IMR-90 (cell line): ENCODE data around the gene CELA3B. TPM values are rescaled to one million over a fixed set of nuclear protein-coding genes. Genes with fewer than 3 reads are reported as not detected.

Experiments used
- ATAC-seq: fragments of 200-7000 bp; cut with Tn5 transposase; 2 replicates; pipeline ENCODE4 v1.9.1; 2020; ENCODE audit warnings: low read depth, mild to moderate bottlenecking, moderate library complexity
- BruUV-seq: library from RNA; stranded (reverse); fragments of 400-500 nt; replicated peaks from 2 replicates; lab custom pipeline; 2021; lab: Mats Ljungman, UMichigan
- CTCF ChIA-PET: fragments of 300-600 bp; formaldehyde crosslinking; extraction: SDS; loops from one replicate; lab custom pipeline; 2021; ENCODE audit warnings: antibody characterized with exemption; lab: Yijun Ruan, JAX
- POLR2A ChIA-PET: fragments of 300-600 bp; sonication (Branson Sonifier 250); formaldehyde crosslinking; loops from one replicate; lab custom pipeline; 2022; ENCODE audit warnings: antibody characterized with exemption; ENCODE audit not compliant: unreplicated experiment; lab: Charles Lee
- DNase-seq: peaks from one replicate; pipeline ENCODE4 v3.0.0; 2013
- H2AFZ ChIP-seq: replicated peaks from 2 replicates; pipeline ENCODE3; 2013; ENCODE audit warnings: low read length, mild to moderate bottlenecking; ENCODE audit not compliant: poor library complexity
- H2AK5ac ChIP-seq: 2 replicates; pipeline ENCODE4 v1.6.1; 2013; ENCODE audit warnings: low read depth, low read length, inconsistent platforms
- H2AK9ac ChIP-seq: replicated peaks from 2 replicates; pipeline ENCODE3; 2013; ENCODE audit warnings: mild to moderate bottlenecking, low read depth, low read length, moderate library complexity; ENCODE audit not compliant: poor library complexity
- H2BK120ac ChIP-seq: 2 replicates; pipeline ENCODE4 v1.6.1; 2013; ENCODE audit warnings: low read depth, low read length, inconsistent platforms
- H2BK15ac ChIP-seq: 3 replicates; pipeline ENCODE4 v1.6.1; 2013; ENCODE audit warnings: low read depth, low read length, inconsistent platforms
- H2BK20ac ChIP-seq: 2 replicates; pipeline ENCODE4 v1.6.1; 2013; ENCODE audit warnings: low read depth, mild to moderate bottlenecking, inconsistent platforms, low read length, moderate library complexity
- H2BK5ac ChIP-seq: 2 replicates; pipeline ENCODE4 v1.6.1; 2013; ENCODE audit warnings: mild to moderate bottlenecking, low read depth, low read length, inconsistent platforms; ENCODE audit not compliant: poor library complexity, severe bottlenecking
- H3K14ac ChIP-seq: replicated peaks from 2 replicates; pipeline ENCODE4 v1.6.1; 2013; ENCODE audit warnings: low read depth, low read length, inconsistent platforms
- H3K18ac ChIP-seq: 2 replicates; pipeline ENCODE4 v1.6.1; 2013; ENCODE audit warnings: low read depth, low read length, control low read depth
- H3K23ac ChIP-seq: 2 replicates; pipeline ENCODE4 v1.6.1; 2013; ENCODE audit warnings: low read depth, low read length, inconsistent platforms
- H3K27ac ChIP-seq: 2 replicates; pipeline ENCODE4 v1.5.1; 2013; ENCODE audit warnings: mild to moderate bottlenecking, control low read depth, low read length; ENCODE audit not compliant: insufficient read depth
- H3K27me3 ChIP-seq: 2 replicates; pipeline ENCODE4 v1.6.1; 2013; ENCODE audit warnings: low read length; ENCODE audit not compliant: control insufficient read depth, insufficient read depth
- H3K36me3 ChIP-seq: 2 replicates; pipeline ENCODE4 v1.6.1; 2013; ENCODE audit warnings: low read length, mixed read lengths; ENCODE audit not compliant: control insufficient read depth, insufficient read depth
- H3K4ac ChIP-seq: 2 replicates; pipeline ENCODE4 v1.6.1; 2013; ENCODE audit warnings: low read depth, low read length, inconsistent platforms
- H3K4me1 ChIP-seq: 2 replicates; pipeline ENCODE4 v1.6.1; 2013; ENCODE audit warnings: low read length, mixed read lengths; ENCODE audit not compliant: control insufficient read depth, insufficient read depth
- H3K4me2 ChIP-seq: 2 replicates; pipeline ENCODE4 v1.6.1; 2013; ENCODE audit warnings: low read depth, mild to moderate bottlenecking, control low read depth, low read length, moderate library complexity
- H3K4me3 ChIP-seq: 2 replicates; pipeline ENCODE4 v1.5.1; 2013; ENCODE audit warnings: low read depth, mild to moderate bottlenecking, control low read depth, low read length, moderate library complexity; ENCODE audit not compliant: insufficient read depth
- H3K56ac ChIP-seq: 2 replicates; pipeline ENCODE4 v1.6.1; 2013; ENCODE audit warnings: low read length, inconsistent platforms; ENCODE audit not compliant: insufficient read depth; ENCODE audit errors: extremely low read depth
- H3K79me1 ChIP-seq, 2 experiments: 2 replicates each; pipeline ENCODE4 v1.6.1; 2013; ENCODE audit warnings: low read length in 2 of 2, inconsistent platforms in 1 of 2, low read depth in 1 of 2
- H3K9ac ChIP-seq: 2 replicates; pipeline ENCODE4 v1.6.1; 2013; ENCODE audit warnings: low read depth, low read length, control low read depth
- H3K9me1 ChIP-seq: 2 replicates; pipeline ENCODE4 v1.6.1; 2013; ENCODE audit warnings: low read length, inconsistent platforms; ENCODE audit not compliant: insufficient read depth
- H3K9me3 ChIP-seq: 2 replicates; pipeline ENCODE4 v1.6.1; 2013; ENCODE audit warnings: low read length; ENCODE audit not compliant: control insufficient read depth, insufficient read depth
- H4K20me1 ChIP-seq: 2 replicates; pipeline ENCODE4 v1.6.1; 2013; ENCODE audit warnings: low read length, inconsistent platforms; ENCODE audit not compliant: insufficient read depth
- H4K5ac ChIP-seq: 2 replicates; pipeline ENCODE4 v1.6.1; 2013; ENCODE audit warnings: mild to moderate bottlenecking, low read depth, low read length, control low read depth
- H4K8ac ChIP-seq, 2 experiments: 2 replicates each; pipeline ENCODE4 v1.6.1; 2013; ENCODE audit warnings: low read depth in 2 of 2, low read length in 2 of 2, control low read depth in 1 of 2, inconsistent platforms in 1 of 2
- H4K91ac ChIP-seq: 2 replicates; pipeline ENCODE4 v1.6.1; 2013; ENCODE audit warnings: low read depth, low read length, inconsistent platforms; ENCODE audit not compliant: insufficient read depth
- CEBPB ChIP-seq: IDR thresholded peaks from 2 replicates; pipeline ENCODE4 v1.6.1; 2012; ENCODE audit warnings: low read depth, low read length, improper control_type of control experiment
- ELK1 ChIP-seq: fragments of 150-350 bp; IDR thresholded peaks from 2 replicates; pipeline ENCODE4 v1.6.1; 2016; ENCODE audit warnings: low read depth, mild to moderate bottlenecking, low read length, moderate library complexity, borderline replicate concordance
- FOS ChIP-seq: fragments of 150-350 bp; IDR thresholded peaks from 2 replicates; pipeline ENCODE4 v1.6.1; 2016; ENCODE audit warnings: low read depth, low read length
- MAFK ChIP-seq: IDR thresholded peaks from 2 replicates; pipeline ENCODE4 v1.6.1; 2012; ENCODE audit warnings: low read depth, low read length, improper control_type of control experiment
- MAZ ChIP-seq: IDR thresholded peaks from 2 replicates; pipeline ENCODE4 v1.6.1; 2012; ENCODE audit warnings: low read depth, mild to moderate bottlenecking, low read length, improper control_type of control experiment, moderate library complexity, borderline replicate concordance
- POLR2A ChIP-seq: IDR thresholded peaks from 2 replicates; pipeline ENCODE4 v1.6.1; 2012; ENCODE audit warnings: mild to moderate bottlenecking, low read depth, low read length
- RAD21 ChIP-seq: IDR thresholded peaks from 2 replicates; pipeline ENCODE4 v1.6.1; 2012; ENCODE audit warnings: low read length, improper control_type of control experiment
- RCOR1 ChIP-seq: IDR thresholded peaks from 2 replicates; pipeline ENCODE4 v1.6.1; 2012; ENCODE audit warnings: mild to moderate bottlenecking, low read length, improper control_type of control experiment; ENCODE audit not compliant: insufficient replicate concordance
- RFX5 ChIP-seq: IDR thresholded peaks from 2 replicates; pipeline ENCODE4 v1.8.0; 2012; ENCODE audit warnings: low read depth, mild to moderate bottlenecking, low read length, moderate library complexity
- SMC3 ChIP-seq: fragments of 150-350 bp; IDR thresholded peaks from 2 replicates; pipeline ENCODE4 v1.6.1; 2016; ENCODE audit warnings: low read depth, mild to moderate bottlenecking, antibody characterized with exemption, low read length, moderate library complexity
- WGBS, 2 experiments: methylation state at CpG; one replicate each; pipeline versions ENCODE4 v1.1.5 to v1.1.7; 2013; ENCODE audit warnings: missing lambda C conversion rate in 2 of 2; ENCODE audit not compliant: insufficient read length in 1 of 2; ENCODE audit errors: extremely low coverage in 2 of 2; 5-methylcytosine and 5-hydroxymethylcytosine counted together
- dilution Hi-C: fragments of 300-500 bp; cut with HindIII; formaldehyde crosslinking; loops from one replicate; pipeline ENCODE4 v1.14.3; 2018; ENCODE audit warnings: low sequenced_read_pairs; ENCODE audit not compliant: unreplicated experiment
- in situ Hi-C: fragments of 300-500 bp; cut with MboI; formaldehyde crosslinking; loops from 3 replicates; pipeline ENCODE4 v1.14.3; 2019; ENCODE audit warnings: low sequenced_read_pairs, inconsistent platforms, mixed read lengths
- intact Hi-C: fragments of 100-400 bp; cut with micrococcal nuclease; formaldehyde crosslinking; loops from 2 replicates; pipeline ENCODE4 v1.10.0; 2022
- polyA plus RNA-seq, 3 experiments: library from polyadenylated mRNA; depleted of rRNA; stranded (reverse); fragments of >200 nt; gene quantifications; 2 replicates each; pipeline ENCODE4 v1.2.3, GENCODE V29; 2012; ENCODE audit warnings: low replicate concordance in 1 of 3
- total RNA-seq: library from RNA; depleted of rRNA; stranded (reverse); fragments of >200 nt; gene quantifications from 2 replicates; pipeline ENCODE4 v1.2.3, GENCODE V29; 2012
- TF ChIP-seq, protein P1 (sequence below): fragments of 150-350 bp; IDR thresholded peaks from 2 replicates; pipeline ENCODE4 v1.6.1; 2017; ENCODE audit warnings: mild to moderate bottlenecking, antibody characterized with exemption, low read length, low read depth
- TF ChIP-seq, protein P2 (sequence below): conservative IDR thresholded peaks from 2 replicates; pipeline ENCODE4 v1.5.1; 2012; ENCODE audit warnings: mild to moderate bottlenecking, low read depth, low read length, improper control_type of control experiment

Gene CELA3B
- total and polyA plus RNA-seq, 2 of the 4 experiments (the other 2 are of a cell fraction): not detected

- Histone ChIP-seq H3K9me1 (peaks cover 6% of the 10 kb centered on the region), H4K91ac (no peak overlapping the region; the same call in 1 of the 2 replicates), H2BK5ac (no peak overlapping the region), H2AK9ac (peak overlapping the region; percentile 60), H3K27ac (no peak overlapping the region), H2BK20ac (no peak overlapping the region), H3K4me1 (no peaks in the 10 kb centered on the region), H4K20me1 (no peaks in the 10 kb centered on the region), H2AFZ (peak overlapping the region; percentile 61), H3K4me3 (no peak overlapping the region), H3K23ac (0 out of 2 replicates have a peak overlapping the region, but pooled peaks have one; percentile 8), H3K18ac (no peak overlapping the region), H3K14ac (0 out of 2 replicates have a peak overlapping the region, but pooled peaks have one; percentile 39), H3K56ac (no peak overlapping the region), H3K4me2 (no peak overlapping the region), H3K36me3 (no peaks in the 10 kb centered on the region), H3K79me1 (peaks cover 0 to 9% of the 10 kb centered on the region in 2 experiments; a peak in 2 of 4 replicates), H4K5ac (no peak overlapping the region), H2BK120ac (no peak overlapping the region), H4K8ac (peak overlapping the region in 1 of 2 experiments; percentile 7; a peak in 2 of 4 replicates), H3K27me3 (0 out of 2 replicates have a peak, but pooled peaks cover 1% of the 10 kb centered on the region), H3K9ac (no peak overlapping the region), H2BK15ac (no peak overlapping the region), H3K4ac (no peak overlapping the region), H3K9me3 (no peaks in the 10 kb centered on the region), H2AK5ac (no peak overlapping the region)
- 72% methylated on average over 4 of the region's 10 CpGs; no CpG with 5 or more reads in 1 of the 2 experiments for WGBS, 2 experiments
- in situ Hi-C loops: no loop called here
- DNase-seq (peak; percentile 88), ATAC-seq (peak; percentile 63)
- CTCF ChIA-PET: interaction anchor here (0.7 kb wide), 1 partner anchor 953 kb away, joined by 3 read pairs; no protein-coding TSS in a partner anchor
- no TSS peak for BruUV-seq
- dilution Hi-C loops: no loop called here
- POLR2A ChIA-PET: no interaction called here
- intact Hi-C loops: loop anchor here (10.0 kb wide), 1 partner anchor 256 kb away; no protein-coding TSS in a partner anchor
- peak; percentile 25; the same call in 1 of the 2 replicates for TF ChIP-seq FOS
- TF ChIP-seq, protein P1, sequence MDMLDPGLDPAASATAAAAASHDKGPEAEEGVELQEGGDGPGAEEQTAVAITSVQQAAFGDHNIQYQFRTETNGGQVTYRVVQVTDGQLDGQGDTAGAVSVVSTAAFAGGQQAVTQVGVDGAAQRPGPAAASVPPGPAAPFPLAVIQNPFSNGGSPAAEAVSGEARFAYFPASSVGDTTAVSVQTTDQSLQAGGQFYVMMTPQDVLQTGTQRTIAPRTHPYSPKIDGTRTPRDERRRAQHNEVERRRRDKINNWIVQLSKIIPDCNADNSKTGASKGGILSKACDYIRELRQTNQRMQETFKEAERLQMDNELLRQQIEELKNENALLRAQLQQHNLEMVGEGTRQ: no peak
- TF ChIP-seq ELK1: no peak
- no peak for TF ChIP-seq RCOR1
- TF ChIP-seq POLR2A: no peak
- no peak for TF ChIP-seq MAZ
- TF ChIP-seq, protein P2, sequence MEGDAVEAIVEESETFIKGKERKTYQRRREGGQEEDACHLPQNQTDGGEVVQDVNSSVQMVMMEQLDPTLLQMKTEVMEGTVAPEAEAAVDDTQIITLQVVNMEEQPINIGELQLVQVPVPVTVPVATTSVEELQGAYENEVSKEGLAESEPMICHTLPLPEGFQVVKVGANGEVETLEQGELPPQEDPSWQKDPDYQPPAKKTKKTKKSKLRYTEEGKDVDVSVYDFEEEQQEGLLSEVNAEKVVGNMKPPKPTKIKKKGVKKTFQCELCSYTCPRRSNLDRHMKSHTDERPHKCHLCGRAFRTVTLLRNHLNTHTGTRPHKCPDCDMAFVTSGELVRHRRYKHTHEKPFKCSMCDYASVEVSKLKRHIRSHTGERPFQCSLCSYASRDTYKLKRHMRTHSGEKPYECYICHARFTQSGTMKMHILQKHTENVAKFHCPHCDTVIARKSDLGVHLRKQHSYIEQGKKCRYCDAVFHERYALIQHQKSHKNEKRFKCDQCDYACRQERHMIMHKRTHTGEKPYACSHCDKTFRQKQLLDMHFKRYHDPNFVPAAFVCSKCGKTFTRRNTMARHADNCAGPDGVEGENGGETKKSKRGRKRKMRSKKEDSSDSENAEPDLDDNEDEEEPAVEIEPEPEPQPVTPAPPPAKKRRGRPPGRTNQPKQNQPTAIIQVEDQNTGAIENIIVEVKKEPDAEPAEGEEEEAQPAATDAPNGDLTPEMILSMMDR: peak; percentile 43; the same call in 1 of the 2 replicates
- TF ChIP-seq SMC3: no peak; the same call in 1 of the 2 replicates
- TF ChIP-seq CEBPB: peak; percentile 66; the same call in 1 of the 2 replicates
- peak; percentile 41 for TF ChIP-seq RAD21
- TF ChIP-seq RFX5: peak; percentile 71; the same call in 1 of the 2 replicates
- TF ChIP-seq MAFK: no peak
Observed at GRCh38 chr1:22018583-22019559, 42.0 kb downstream of the CELA3B start.
